Left lung (tissue), 10 donors: ENCODE data around the gene CYTH2. TPM values are rescaled to one million over a fixed set of nuclear protein-coding genes. Genes with fewer than 3 reads are reported as not detected.
A peak's percentile ranks its signal among the peaks of the same experiment; 100 is the strongest.

Experiments
- ATAC-seq: fragments of 200-7000 bp; cut with Tn5 transposase; one replicate; pipeline ENCODE4 v1.9.1; 2020; ENCODE audit warnings: moderate library complexity
- DNase-seq, 4 donors: peaks; one replicate each; pipeline ENCODE4 v3.0.0-alpha.2; 2013 to 2020
- H3K27ac ChIP-seq, 2 donors: fragments of 200-600 bp; sonication (generic) in 1 of 2; one replicate each; pipeline versions ENCODE4 v1.5.0 to v1.8.0; 2020 to 2021
- H3K27me3 ChIP-seq, 2 donors: fragments of 200-600 bp; sonication (generic) in 1 of 2; one replicate each; pipeline versions ENCODE4 v1.5.0 to v1.8.0; 2020 to 2021
- H3K36me3 ChIP-seq, 2 donors: fragments of 200-600 bp; sonication (generic) in 1 of 2; one replicate each; pipeline versions ENCODE4 v1.5.0 to v1.8.0; 2020 to 2021
- H3K4me1 ChIP-seq, 2 donors: fragments of 200-600 bp; one replicate each; pipeline ENCODE4 v1.8.0; 2021
- H3K4me3 ChIP-seq, 2 donors: fragments of 200-600 bp; sonication (generic) in 1 of 2; one replicate each; pipeline versions ENCODE4 v1.5.0 to v1.8.0; 2020 to 2021; ENCODE audit warnings: mild to moderate bottlenecking in 1 of 2
- H3K9me3 ChIP-seq, 2 donors: fragments of 200-600 bp; sonication (generic) in 1 of 2; one replicate each; pipeline versions ENCODE4 v1.5.0 to v1.8.0; 2020 to 2021
- intact Hi-C, 2 donors: fragments of 100-400 bp; cut with DNase I; formaldehyde crosslinking; loops; one replicate each; pipeline versions ENCODE4 v1.11.2 to v1.14.2; 2022
- polyA plus RNA-seq, 6 donors: library from polyadenylated mRNA; unstranded; fragments of 120-200 nt; gene quantifications; one replicate each; pipeline ENCODE4 v1.2.1, GENCODE V29; 2013; ENCODE audit not compliant: insufficient read length in 6 of 6
- total RNA-seq, 2 donors: library from RNA; stranded (reverse); fragmentation: NEBNext Ultra II Directional; extraction: Animal tissue kit (Norgen Biotek cat#: 25700); gene quantifications; one replicate each; pipeline ENCODE4 v1.2.1, GENCODE V29; 2021
- TF ChIP-seq, protein P1 (sequence below), 2 donors: fragments of 200-600 bp; sonication (generic) in 1 of 2; IDR thresholded peaks; one replicate each; pipeline versions ENCODE4 v1.5.0 to v1.8.0; 2021; ENCODE audit warnings: antibody characterized with exemption in 2 of 2
- donor health status: DM: no; HTN: yes; CAD: no.
- donor health status: DM: no; HTN: no; CAD: no.

Gene CYTH2
- total and polyA plus RNA-seq, 8 donors, result 49.8 to 108 (median 88.7) TPM

DNA sequence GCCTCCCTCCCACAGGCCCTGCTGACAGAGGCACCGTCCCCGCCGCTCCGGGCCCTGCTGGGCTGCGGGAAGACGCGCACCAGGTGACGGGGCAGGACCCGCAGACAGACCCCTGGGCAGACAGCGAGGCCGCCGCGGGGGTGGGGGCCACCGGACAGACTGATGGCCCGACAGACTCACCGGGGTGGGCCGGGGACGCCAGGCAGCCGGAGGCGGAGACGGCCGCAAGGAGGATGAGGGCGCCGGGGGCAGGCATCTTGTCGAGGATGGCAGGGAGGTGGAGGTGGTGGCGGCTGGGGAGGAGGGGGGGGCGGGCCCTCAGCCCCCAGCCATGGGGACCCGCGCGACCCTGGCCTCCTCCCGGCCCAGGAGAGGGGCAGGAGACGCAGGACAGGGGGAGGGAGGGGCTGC lies 42.2 kb downstream of the CYTH2 start:
- H3K4me3 ChIP-seq, result no peak overlapping the region
- no peak for DNase-seq

DNA sequence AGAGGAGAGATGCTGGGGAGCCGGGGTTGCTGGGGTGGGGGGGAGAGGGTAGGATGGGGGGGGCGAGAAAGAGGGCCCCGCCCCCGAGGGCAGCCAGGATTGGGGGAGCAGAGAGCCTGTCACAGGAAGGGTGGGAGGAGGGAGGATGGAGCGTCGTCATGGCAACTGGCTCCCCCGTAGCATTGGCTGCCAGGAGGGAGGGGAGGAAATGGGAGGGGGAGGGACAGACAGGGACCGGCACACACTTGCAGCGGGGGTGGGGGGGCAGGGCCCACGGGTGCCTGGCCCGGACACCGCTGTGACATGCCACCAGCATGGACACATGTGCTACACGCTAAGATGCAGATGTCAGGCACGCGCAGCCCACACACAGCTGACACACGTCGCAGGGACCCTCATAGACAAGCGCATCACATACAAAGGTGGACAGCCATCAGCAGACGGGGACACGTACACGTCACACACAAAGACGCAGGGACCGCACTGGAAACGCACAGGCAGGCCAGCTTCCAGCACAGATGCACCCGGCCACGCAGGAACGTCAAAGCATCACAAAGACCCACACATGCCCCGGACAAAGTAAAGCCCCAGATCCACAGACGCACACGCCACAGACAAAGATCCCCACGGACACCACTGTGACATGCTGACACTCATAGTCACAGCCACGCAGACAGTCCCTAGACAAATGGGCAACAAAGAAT lies 42.8 kb downstream of the CYTH2 start, which contains the start of gene LMTK3:
Gene LMTK3 (minus strand): TSS at position 36 of the 704 bp plus-strand sequence. CDS start 259 bp downstream, outside the sequence.
- Histone ChIP-seq H3K27ac (no peak within 1 kb of the TSS), H3K27me3 (peaks cover 29 to 61% of the 10 kb centered on the region in 2 donors), H3K36me3 (no peaks in the 10 kb centered on the region), H3K4me1 (peaks cover 0 to 23% of the 10 kb centered on the region in 2 donors), H3K4me3 (no peak within 1 kb of the TSS), H3K9me3 (no peaks in the 10 kb centered on the region)
- DNase-seq, result no peak
- no peak for ATAC-seq
- intact Hi-C loops, result no loop called here
- TF ChIP-seq, protein P1, sequence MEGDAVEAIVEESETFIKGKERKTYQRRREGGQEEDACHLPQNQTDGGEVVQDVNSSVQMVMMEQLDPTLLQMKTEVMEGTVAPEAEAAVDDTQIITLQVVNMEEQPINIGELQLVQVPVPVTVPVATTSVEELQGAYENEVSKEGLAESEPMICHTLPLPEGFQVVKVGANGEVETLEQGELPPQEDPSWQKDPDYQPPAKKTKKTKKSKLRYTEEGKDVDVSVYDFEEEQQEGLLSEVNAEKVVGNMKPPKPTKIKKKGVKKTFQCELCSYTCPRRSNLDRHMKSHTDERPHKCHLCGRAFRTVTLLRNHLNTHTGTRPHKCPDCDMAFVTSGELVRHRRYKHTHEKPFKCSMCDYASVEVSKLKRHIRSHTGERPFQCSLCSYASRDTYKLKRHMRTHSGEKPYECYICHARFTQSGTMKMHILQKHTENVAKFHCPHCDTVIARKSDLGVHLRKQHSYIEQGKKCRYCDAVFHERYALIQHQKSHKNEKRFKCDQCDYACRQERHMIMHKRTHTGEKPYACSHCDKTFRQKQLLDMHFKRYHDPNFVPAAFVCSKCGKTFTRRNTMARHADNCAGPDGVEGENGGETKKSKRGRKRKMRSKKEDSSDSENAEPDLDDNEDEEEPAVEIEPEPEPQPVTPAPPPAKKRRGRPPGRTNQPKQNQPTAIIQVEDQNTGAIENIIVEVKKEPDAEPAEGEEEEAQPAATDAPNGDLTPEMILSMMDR (IDR thresholded peaks at IDR 0.05), result no peak

More for the DNA sequence above, 42.2 kb downstream of the CYTH2 start:
- Histone ChIP-seq H3K36me3 (no peaks in the 10 kb centered on the region), H3K4me1 (peaks cover 0 to 23% of the 10 kb centered on the region in 2 donors), H3K27ac (no peak overlapping the region), H3K9me3 (no peaks in the 10 kb centered on the region), H3K27me3 (peaks cover 29 to 61% of the 10 kb centered on the region in 2 donors)
- intact Hi-C loops, result no loop called here
- ATAC-seq, result no peak
- TF ChIP-seq, protein P1 (IDR thresholded peaks at IDR 0.05), result no peak

DNA sequence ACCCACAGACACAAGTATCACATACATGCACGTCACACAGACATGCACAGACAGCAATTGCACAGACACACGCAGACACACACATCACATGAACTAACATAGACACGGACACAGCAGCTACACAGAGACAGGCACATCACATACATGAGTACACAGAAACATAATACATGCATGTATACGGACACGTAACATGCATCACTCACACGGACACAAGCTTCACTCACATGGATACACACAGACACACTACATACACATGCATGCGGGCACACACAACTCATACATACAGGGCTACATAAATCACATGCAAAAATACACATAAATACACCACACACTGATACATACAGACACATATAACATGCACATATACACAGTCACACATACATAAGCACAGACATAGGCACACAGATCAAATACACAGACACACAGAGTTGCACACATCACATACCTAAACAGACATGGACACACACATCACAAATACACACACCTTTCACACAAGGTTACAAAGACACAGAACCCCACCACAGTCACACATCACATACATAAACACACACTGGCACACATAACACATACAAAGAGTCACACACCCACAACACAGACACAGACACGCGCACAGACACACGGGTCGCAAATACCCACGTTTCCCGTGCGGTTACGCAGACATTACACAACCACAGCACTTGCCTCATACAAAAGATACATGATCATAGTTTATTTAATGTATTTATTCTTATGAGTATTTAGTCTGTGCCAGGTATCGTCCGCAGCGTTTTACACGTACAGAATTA lies 43.5 kb downstream of the CYTH2 start:
- H3K9me3 ChIP-seq, result no peaks in the 10 kb centered on the region
- DNase-seq (no peak), ATAC-seq (no peak)
- peak overlapping the region in 1 of 2 donors; percentile 48 for H3K4me3 ChIP-seq
- intact Hi-C loops, result no loop called here
- peaks cover 29 to 61% of the 10 kb centered on the region in 2 donors for H3K27me3 ChIP-seq
- H3K27ac ChIP-seq, result no peak overlapping the region
- H3K36me3 ChIP-seq, result no peaks in the 10 kb centered on the region
- H3K4me1 ChIP-seq, result peaks cover 0 to 23% of the 10 kb centered on the region in 2 donors
- TF ChIP-seq, protein P1 (IDR thresholded peaks at IDR 0.05), result no peak

DNA sequence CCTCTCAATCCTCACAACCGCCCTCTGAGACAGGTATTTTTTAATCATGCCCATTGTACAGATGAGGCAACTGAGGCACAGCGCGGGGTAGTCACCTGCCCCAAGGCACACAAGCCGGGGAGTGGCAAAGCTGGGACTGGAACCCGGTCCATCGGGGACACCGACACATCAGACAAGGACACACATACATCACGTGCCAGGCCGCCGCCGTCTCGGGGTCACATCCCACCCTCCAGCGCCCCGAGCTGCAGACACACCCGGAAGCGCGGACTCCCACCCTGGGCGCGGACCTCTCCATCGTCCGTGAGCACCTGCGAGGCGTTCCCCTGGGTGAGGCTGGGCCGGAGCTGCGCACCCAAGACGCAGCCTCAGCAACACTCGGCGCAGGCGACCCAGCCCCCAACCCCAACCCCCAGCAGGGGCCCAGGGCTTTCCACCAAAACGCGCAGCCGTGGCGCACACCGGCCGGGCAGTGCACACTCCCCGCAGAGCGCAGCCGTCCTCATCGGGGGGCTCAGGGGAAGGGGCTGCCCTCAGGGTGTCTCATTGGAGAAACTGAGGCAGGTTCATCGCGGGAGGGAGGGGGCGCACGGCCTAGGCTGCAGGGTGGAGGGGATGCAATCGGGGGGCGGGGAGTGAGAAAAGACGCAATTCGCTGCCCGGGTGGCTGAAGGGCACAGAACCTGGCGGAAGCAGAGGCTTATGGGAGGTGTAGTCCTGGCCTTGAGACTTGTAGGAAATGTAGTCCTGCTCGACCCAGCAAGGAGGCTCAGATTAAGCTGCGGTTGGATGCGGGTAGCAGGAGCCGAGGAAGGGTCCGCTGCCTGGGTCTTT lies 44.3 kb downstream of the CYTH2 start:
- Histone ChIP-seq H3K27ac (no peak overlapping the region), H3K4me1 (peaks cover 0 to 23% of the 10 kb centered on the region in 2 donors), H3K36me3 (no peaks in the 10 kb centered on the region), H3K9me3 (no peaks in the 10 kb centered on the region), H3K4me3 (peak overlapping the region; percentile 48 to 53), H3K27me3 (peaks cover 29 to 58% of the 10 kb centered on the region in 2 donors)
- ATAC-seq (peak; percentile 93), DNase-seq (peak in 3 of 4 donors; percentile 60 to 84 (median 74))
- TF ChIP-seq, protein P1 (IDR thresholded peaks at IDR 0.05), result no peak
- intact Hi-C loops, result no loop called here
